Stimulated activated memory B cell treated with anti-CD40 and anti-IgM and Interleukin-4, amounts not matched to agents 10 μg/mL and 1 μg/mL and 100 μg/mL, for 72 hours (primary cell): ENCODE results near the gene STC2.

Source experiments
- ATAC-seq: fragments of 150-1000 bp; cut with Tn5 transposase; 2 replicates; pipeline ENCODE4 v1.10.0; 2021
- H3K27ac Mint-ChIP-seq: one replicate; pipeline ENCODE4 v1.8.0; 2022; ENCODE audit warnings: mild to moderate bottlenecking, mixed read lengths
- H3K27me3 Mint-ChIP-seq: one replicate; pipeline ENCODE4 v1.8.0; 2022; ENCODE audit warnings: mixed read lengths
- H3K36me3 Mint-ChIP-seq: one replicate; pipeline ENCODE4 v1.8.0; 2022; ENCODE audit warnings: mixed read lengths
- H3K4me1 Mint-ChIP-seq: one replicate; pipeline ENCODE4 v1.8.0; 2022; ENCODE audit warnings: mixed read lengths
- H3K4me3 Mint-ChIP-seq: one replicate; pipeline ENCODE4 v1.8.0; 2022; ENCODE audit warnings: mild to moderate bottlenecking, moderate library complexity, mixed read lengths
- H3K9me3 Mint-ChIP-seq: one replicate; pipeline ENCODE4 v1.8.0; 2022; ENCODE audit warnings: mixed read lengths

STC2 gene

DNA sequence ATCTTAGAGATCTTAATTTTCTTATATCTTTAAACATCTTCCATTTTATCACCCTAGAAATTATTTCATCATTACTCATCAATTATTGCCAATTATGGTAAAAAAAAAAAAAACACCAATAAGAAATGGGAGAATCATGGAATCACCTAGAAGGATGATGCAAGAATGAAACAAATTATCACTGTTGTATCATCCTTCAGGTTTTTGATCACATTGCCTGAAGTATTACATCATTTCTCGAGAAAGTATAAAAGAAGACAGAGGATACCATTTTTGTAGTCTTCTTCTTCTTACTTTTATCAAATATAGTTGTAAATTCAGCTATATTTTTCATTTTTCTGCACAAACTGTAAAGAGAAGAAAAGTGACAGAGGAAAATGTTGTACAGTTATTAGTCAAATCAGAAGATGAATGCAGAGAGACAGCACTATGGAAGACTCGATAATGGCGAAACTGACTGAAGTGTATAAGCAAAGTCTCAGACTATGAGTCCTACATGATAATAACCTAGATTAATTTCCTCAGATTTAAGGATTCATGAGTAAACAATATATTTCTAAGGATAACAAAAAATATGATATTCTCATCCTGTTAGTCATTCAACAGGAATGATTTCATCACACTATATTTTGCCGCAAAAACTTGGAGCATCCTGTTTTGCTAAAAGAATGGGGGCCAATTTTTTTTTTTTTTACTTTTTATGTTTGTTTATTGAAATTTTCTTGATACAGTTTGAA is 5.9 kb upstream of the STC2 start:
- no peaks in the 10 kb centered on the region for H3K36me3 Mint-ChIP-seq
- H3K27ac Mint-ChIP-seq, result no peak overlapping the region
- no peak overlapping the region for H3K4me3 Mint-ChIP-seq
- H3K27me3 Mint-ChIP-seq, result peaks cover 64% of the 10 kb centered on the region
- H3K4me1 Mint-ChIP-seq, result peaks cover 2% of the 10 kb centered on the region
- ATAC-seq, result no peak
- peaks cover 7% of the 10 kb centered on the region for H3K9me3 Mint-ChIP-seq

GRCh38 chr5:173331956-173332479 is 3.8 kb upstream of the STC2 start:
- Mint-ChIP-seq H3K9me3 (peaks cover 7% of the 10 kb centered on the region), H3K4me3 (no peak overlapping the region), H3K27me3 (peaks cover 72% of the 10 kb centered on the region), H3K36me3 (no peaks in the 10 kb centered on the region), H3K27ac (no peak overlapping the region), H3K4me1 (peaks cover 14% of the 10 kb centered on the region)
- peak; percentile 64 for ATAC-seq

DNA sequence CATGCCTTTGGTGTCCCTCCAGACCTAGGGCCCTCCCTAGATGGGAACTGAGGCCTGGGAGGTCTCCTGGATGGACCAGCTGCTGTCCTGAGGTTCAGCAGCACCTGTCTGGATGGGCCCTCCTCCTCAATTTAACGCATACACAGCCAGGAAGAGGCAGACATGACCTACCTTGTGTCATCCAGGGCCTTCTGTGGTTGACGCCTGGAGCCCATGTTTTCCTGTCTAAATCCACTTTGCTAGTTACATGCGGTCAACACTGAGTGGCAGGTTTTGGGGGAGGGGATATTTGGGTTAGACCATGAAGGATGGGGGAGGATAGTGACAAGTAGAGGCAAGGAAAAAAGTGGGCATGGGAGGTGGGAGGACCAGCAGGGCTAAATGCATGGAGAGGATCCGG is 3.1 kb upstream of the STC2 start:
- no peak for ATAC-seq
- Mint-ChIP-seq H3K36me3 (no peaks in the 10 kb centered on the region), H3K4me3 (no peak overlapping the region), H3K4me1 (peaks cover 14% of the 10 kb centered on the region), H3K27me3 (peaks cover 72% of the 10 kb centered on the region), H3K27ac (no peak overlapping the region), H3K9me3 (peaks cover 7% of the 10 kb centered on the region)

- Mint-ChIP-seq H3K27me3 (peaks cover 72% of the 10 kb centered on the region), H3K9me3 (peaks cover 7% of the 10 kb centered on the region), H3K27ac (no peak overlapping the region), H3K4me3 (no peak overlapping the region), H3K4me1 (peaks cover 14% of the 10 kb centered on the region), H3K36me3 (no peaks in the 10 kb centered on the region)
- ATAC-seq, result no peak
These were observed 2.4 kb upstream of the STC2 start for GRCh38 chr5:173330338-173331206.

DNA sequence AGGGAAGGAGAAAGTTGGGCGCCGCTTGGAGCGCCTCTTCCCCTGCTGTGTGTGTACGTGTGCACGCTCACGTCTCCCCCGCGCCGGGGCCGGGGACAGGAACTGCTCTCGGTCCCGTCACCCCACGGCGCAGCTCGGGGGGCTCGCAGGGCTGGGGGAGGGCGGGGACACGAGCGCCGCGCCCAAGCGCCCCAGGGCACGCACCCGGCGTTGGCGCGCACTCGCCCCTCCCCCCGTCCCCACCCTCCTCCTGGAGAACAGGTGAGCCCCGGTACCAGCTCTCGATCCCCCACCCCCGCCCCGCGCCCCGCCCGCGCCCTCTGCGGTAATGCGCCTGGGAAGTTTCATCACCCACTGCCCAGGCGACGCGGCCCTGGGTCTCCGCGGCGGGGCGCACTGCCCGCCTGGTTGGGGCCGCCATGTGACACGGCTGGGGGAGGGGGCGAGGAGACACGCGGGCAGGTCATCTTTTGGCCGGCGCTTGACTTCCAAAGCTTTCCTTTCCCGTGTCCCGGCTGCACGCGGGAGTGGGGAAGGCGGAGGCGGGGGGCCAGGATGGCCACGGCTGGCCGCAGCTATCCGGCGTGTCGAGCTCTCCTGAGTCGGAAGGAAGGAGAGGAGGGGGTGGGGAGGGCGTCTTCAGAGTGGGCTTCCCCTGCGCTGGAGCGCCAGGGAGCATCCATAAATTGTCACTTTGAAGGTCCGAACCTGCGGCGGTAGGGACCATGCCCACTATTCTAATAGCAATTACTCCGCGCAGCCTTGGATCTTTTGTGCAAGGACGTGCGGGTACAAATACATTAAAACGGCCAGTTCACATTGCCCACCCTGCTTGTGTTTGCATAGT is 1.5 kb upstream of the STC2 start:
- H3K36me3 Mint-ChIP-seq, result no peaks in the 10 kb centered on the region
- ATAC-seq, result no peak
- H3K27ac Mint-ChIP-seq, result no peak overlapping the region
- H3K27me3 Mint-ChIP-seq, result peaks cover 75% of the 10 kb centered on the region
- H3K4me1 Mint-ChIP-seq, result peaks cover 19% of the 10 kb centered on the region
- no peak overlapping the region for H3K4me3 Mint-ChIP-seq
- H3K9me3 Mint-ChIP-seq, result peaks cover 7% of the 10 kb centered on the region

DNA sequence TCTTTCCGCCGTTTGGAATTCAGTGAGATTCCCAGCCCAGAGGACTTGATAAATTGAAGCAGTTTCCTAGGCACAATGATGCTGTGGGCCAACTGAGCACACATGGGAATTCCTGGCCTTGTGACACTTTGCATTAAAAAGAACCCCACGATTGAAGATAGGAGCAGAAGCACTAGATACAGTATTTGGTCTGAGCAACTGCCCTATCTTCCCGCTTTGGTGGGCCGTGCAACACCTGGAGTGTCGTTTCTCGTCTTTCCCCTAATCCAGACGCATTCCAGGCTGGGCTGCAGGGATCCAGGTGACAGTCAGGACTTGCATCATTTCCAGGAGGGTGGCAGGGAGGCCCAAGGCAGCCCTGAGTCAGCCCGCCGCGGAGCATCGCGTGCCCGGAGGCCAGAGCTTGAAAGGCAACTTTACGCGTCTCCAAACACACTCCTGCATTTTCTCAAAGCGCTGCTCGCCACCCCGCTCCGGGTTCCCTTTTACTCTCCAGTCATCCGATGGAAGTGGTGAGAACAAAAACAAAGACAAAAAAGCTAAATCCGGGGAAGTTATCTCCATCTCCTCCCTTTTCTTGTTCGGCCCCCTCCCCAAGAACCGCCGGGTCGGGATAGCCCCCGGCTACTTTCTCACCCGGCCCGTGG is 753 bp upstream of the STC2 start:
- Mint-ChIP-seq H3K27ac (no peak overlapping the region), H3K27me3 (peaks cover 83% of the 10 kb centered on the region), H3K4me1 (peaks cover 20% of the 10 kb centered on the region), H3K36me3 (no peaks in the 10 kb centered on the region), H3K9me3 (peaks cover 7% of the 10 kb centered on the region), H3K4me3 (no peak overlapping the region)
- no peak for ATAC-seq

DNA sequence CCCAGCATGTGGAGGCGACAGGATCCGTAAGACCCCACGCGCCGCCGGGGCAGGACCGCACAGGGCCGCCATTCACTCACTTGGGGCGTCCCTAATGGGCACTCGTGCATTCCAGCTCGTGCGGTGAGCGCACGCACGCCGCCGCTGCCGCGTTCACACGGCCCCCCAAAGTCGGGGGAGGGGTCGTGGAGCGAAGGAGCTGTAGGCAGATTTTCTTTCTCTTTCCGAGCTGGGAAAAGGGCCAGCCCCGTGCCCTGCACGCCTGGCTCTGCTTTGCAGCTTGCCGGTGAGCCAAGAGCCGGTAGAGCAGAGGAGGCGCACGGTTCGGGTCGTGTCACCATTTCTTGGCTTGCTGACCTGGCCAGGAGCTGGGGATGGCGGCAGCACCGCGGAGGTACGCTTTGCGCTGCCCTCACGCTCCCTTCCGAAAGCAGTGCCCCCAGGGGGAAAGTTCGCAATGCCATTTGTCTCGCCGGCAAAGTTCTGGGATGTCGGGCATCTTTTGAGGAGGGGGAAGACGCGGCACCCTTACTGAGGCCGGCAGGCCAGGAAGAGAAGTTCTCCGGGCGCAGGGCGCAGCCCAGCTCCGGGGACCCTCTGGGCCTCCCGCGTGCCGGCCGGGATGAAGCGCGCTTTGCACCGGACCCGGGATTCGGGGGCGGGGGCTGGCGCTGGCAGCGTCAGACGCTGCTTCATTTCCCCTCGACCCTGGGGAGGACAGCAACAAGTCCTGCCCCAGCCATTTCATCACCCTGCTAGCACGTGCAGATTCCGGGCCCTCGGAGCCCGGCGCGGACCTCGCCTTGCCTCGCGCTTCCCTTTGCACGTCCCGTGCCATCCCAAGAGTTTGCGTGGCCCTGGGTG is 898 bp downstream of the STC2 start:
- Mint-ChIP-seq H3K4me3 (no peak overlapping the region), H3K27ac (no peak overlapping the region), H3K36me3 (no peaks in the 10 kb centered on the region), H3K4me1 (peaks cover 20% of the 10 kb centered on the region), H3K9me3 (peaks cover 7% of the 10 kb centered on the region), H3K27me3 (peaks cover 81% of the 10 kb centered on the region)
- ATAC-seq, result no peak

GRCh38 chr5:173326501-173326960 is 1.7 kb downstream of the STC2 start:
- Mint-ChIP-seq H3K4me3 (no peak overlapping the region), H3K36me3 (no peaks in the 10 kb centered on the region), H3K4me1 (peaks cover 20% of the 10 kb centered on the region), H3K27me3 (peaks cover 73% of the 10 kb centered on the region), H3K9me3 (peaks cover 3% of the 10 kb centered on the region), H3K27ac (no peak overlapping the region)
- no peak for ATAC-seq

- no peak overlapping the region for H3K27ac Mint-ChIP-seq
- H3K4me3 Mint-ChIP-seq, result no peak overlapping the region
- no peaks in the 10 kb centered on the region for H3K9me3 Mint-ChIP-seq
- H3K27me3 Mint-ChIP-seq, result peaks cover 74% of the 10 kb centered on the region
- ATAC-seq, result no peak
- no peaks in the 10 kb centered on the region for H3K36me3 Mint-ChIP-seq
- H3K4me1 Mint-ChIP-seq, result peaks cover 20% of the 10 kb centered on the region
These were observed 3.0 kb downstream of the STC2 start for GRCh38 chr5:173325091-173325698.

GRCh38 chr5:173324115-173325001 is 3.9 kb downstream of the STC2 start:
- H3K36me3 Mint-ChIP-seq, result no peaks in the 10 kb centered on the region
- peaks cover 20% of the 10 kb centered on the region for H3K4me1 Mint-ChIP-seq
- peaks cover 79% of the 10 kb centered on the region for H3K27me3 Mint-ChIP-seq
- H3K27ac Mint-ChIP-seq, result no peak overlapping the region
- ATAC-seq, result no peak
- H3K4me3 Mint-ChIP-seq, result no peak overlapping the region
- no peaks in the 10 kb centered on the region for H3K9me3 Mint-ChIP-seq

DNA sequence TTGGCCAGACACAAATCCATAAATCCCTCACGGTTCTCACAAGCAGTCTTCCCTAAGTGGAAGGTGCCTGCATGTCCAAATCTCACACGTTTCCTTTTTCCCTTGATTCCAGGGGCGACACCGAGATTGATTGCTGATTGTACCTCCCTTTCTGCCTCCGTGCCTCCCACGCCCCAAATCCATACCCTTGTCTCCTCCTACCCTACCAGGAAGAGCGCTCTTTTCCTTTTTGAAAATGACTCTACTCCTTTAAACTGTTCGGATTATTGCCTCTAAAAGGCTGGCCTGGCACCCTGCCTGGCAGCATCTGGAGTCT is 4.5 kb downstream of the STC2 start:
- H3K4me1 Mint-ChIP-seq, result peaks cover 15% of the 10 kb centered on the region
- no peaks in the 10 kb centered on the region for H3K9me3 Mint-ChIP-seq
- H3K27ac Mint-ChIP-seq, result no peak overlapping the region
- no peaks in the 10 kb centered on the region for H3K36me3 Mint-ChIP-seq
- H3K27me3 Mint-ChIP-seq, result peaks cover 76% of the 10 kb centered on the region
- no peak overlapping the region for H3K4me3 Mint-ChIP-seq
- ATAC-seq, result no peak

DNA sequence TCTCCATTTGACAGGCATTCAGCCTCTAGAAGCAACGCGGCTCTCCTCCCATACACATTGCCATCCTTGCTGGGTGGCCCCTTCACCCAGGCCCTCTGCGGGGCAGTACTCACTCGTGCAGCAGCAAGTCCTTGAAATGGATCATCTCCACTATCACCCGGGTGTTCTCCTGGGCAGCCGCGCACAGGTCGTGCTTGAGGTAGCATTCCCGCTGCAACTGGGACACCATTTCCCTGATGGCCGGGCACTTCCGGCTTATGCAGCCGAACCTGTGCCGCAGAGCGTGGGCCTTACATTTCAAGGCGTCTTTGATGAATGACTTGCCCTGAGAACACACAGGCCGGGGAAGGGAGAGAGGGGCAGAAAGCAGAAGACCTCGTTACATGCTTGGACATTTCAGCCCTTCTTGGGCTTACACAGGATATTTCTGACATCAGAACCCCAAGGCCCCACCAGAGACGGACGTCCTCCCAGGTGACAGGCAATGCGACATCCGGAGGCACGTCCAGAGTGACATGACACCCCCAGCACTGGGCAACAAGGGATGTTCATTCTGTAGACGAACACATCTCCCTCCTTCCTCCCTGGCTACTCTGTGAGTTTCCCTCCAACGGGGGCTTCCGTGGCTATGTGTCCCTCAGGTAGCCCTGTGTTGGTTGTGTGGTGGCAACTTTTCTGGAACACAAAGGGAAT is 5.0 kb downstream of the STC2 start:
- H3K9me3 Mint-ChIP-seq, result no peaks in the 10 kb centered on the region
- peaks cover 75% of the 10 kb centered on the region for H3K27me3 Mint-ChIP-seq
- H3K27ac Mint-ChIP-seq, result no peak overlapping the region
- ATAC-seq, result no peak
- no peaks in the 10 kb centered on the region for H3K36me3 Mint-ChIP-seq
- no peak overlapping the region for H3K4me3 Mint-ChIP-seq
- peaks cover 10% of the 10 kb centered on the region for H3K4me1 Mint-ChIP-seq
